Endothelial cell of umbilical vein (primary cell): Measurements from ENCODE around the gene HOXA4. TPM values are rescaled to one million over a fixed set of nuclear protein-coding genes. Genes with fewer than 3 reads are reported as not detected.
A peak's percentile ranks its signal among the peaks of the same experiment; 100 is the strongest.

Source experiments
- BruUV-seq: library from RNA; stranded (reverse); fragments of 400-500 nt; replicated peaks from 2 replicates; lab custom pipeline; 2021; lab: Mats Ljungman, UMichigan
- CTCF ChIA-PET: fragments of 300-600, 350-600 bp; sonication (Branson Sonifier 250); formaldehyde crosslinking; loops from one replicate; lab custom pipeline; 2021; ENCODE audit warnings: antibody characterized with exemption, inconsistent platforms; lab: Charles Lee
- POLR2A ChIA-PET: fragments of 300-600, 350-600 bp; sonication (Branson Sonifier 250); formaldehyde crosslinking; loops from one replicate; lab custom pipeline; 2021; ENCODE audit warnings: antibody characterized with exemption, inconsistent platforms; lab: Charles Lee
- DNase-seq: peaks from one replicate; pipeline ENCODE4 v3.0.0-alpha.2; 2011; ENCODE audit warnings: low read depth, low spot score
- FAIRE-seq: peaks from 2 replicates; lab custom pipeline; 2011; peaks lifted over from hg19 to GRCh38; lab: Jason Lieb, UNC
- H2AFZ ChIP-seq: 2 replicates; pipeline ENCODE4 v1.6.0; 2012; ENCODE audit warnings: low read depth, low read length, control low read depth, inconsistent platforms
- H3K27ac ChIP-seq: 2 replicates; pipeline ENCODE4 v1.5.1; 2011; ENCODE audit warnings: low read depth, mild to moderate bottlenecking, control low read depth, low read length, moderate library complexity; ENCODE audit not compliant: insufficient read depth
- H3K27me3 ChIP-seq, 2 experiments: 2 replicates each; pipeline versions ENCODE4 v1.6.0 to v1.6.1; 2011; ENCODE audit warnings: low read length in 2 of 2, mixed read lengths in 1 of 2; ENCODE audit not compliant: control insufficient read depth in 2 of 2, insufficient read depth in 2 of 2
- H3K36me3 ChIP-seq, 2 experiments: 2 replicates in 1 of 2; 3 replicates in 1 of 2; pipeline ENCODE4 v1.5.1; 2011; ENCODE audit warnings: low read length in 2 of 2, mild to moderate bottlenecking in 1 of 2, moderate library complexity in 1 of 2; ENCODE audit not compliant: control insufficient read depth in 2 of 2, insufficient read depth in 2 of 2; ENCODE audit errors: extremely low read depth in 1 of 2
- H3K4me1 ChIP-seq: 3 replicates; pipeline ENCODE4 v1.5.1; 2011; ENCODE audit warnings: mild to moderate bottlenecking, low read length; ENCODE audit not compliant: control insufficient read depth, insufficient read depth; ENCODE audit errors: extremely low read depth
- H3K4me2 ChIP-seq: 2 replicates; pipeline ENCODE4 v1.6.1; 2011; ENCODE audit warnings: low read length, control low read depth, mixed read lengths; ENCODE audit not compliant: insufficient read depth
- H3K4me3 ChIP-seq, 3 experiments: fragments of 200-600 bp in 1 of 3; sonication (generic), shearing (Covaris generic) in 1 of 3; replicated peaks in 1 of 3; 2 replicates each; pipeline ENCODE4 v1.5.1; 2011 to 2016; ENCODE audit warnings: control low read depth in 3 of 3, low read length in 3 of 3, mild to moderate bottlenecking in 2 of 3, inconsistent platforms in 1 of 3, low read depth in 1 of 3, moderate library complexity in 1 of 3; ENCODE audit not compliant: insufficient read depth in 1 of 3
- H3K79me2 ChIP-seq: 2 replicates; pipeline ENCODE4 v1.6.0; 2012; ENCODE audit warnings: low read length, inconsistent platforms; ENCODE audit not compliant: control insufficient read depth, insufficient read depth
- H3K9ac ChIP-seq: replicated peaks from 2 replicates; pipeline ENCODE3; 2011; ENCODE audit warnings: low read length, control low read depth; ENCODE audit not compliant: insufficient read depth; ENCODE audit errors: extremely low read depth
- H3K9me1 ChIP-seq: replicated peaks from 3 replicates; pipeline ENCODE4 v1.6.0; 2011; ENCODE audit warnings: mild to moderate bottlenecking, low read length; ENCODE audit not compliant: control insufficient read depth, insufficient read depth; ENCODE audit errors: extremely low read depth
- H3K9me3 ChIP-seq: replicated peaks from 2 replicates; pipeline ENCODE4 v1.5.1; 2012; ENCODE audit warnings: low read length, inconsistent platforms; ENCODE audit not compliant: control insufficient read depth, insufficient read depth
- H4K20me1 ChIP-seq: replicated peaks from 2 replicates; pipeline ENCODE3; 2011; ENCODE audit warnings: mild to moderate bottlenecking, low read length; ENCODE audit not compliant: control insufficient read depth, insufficient read depth; ENCODE audit errors: extremely low read depth
- GATA2 ChIP-seq: IDR thresholded peaks from 2 replicates; pipeline ENCODE4 v1.7.0; 2011; ENCODE audit warnings: low read depth, mild to moderate bottlenecking, moderate library complexity, mixed read lengths, low read length; ENCODE audit not compliant: insufficient read length, insufficient read depth
- JUN ChIP-seq: IDR thresholded peaks from 2 replicates; pipeline ENCODE4 v1.6.1; 2011; ENCODE audit warnings: borderline replicate concordance, low read depth; ENCODE audit not compliant: insufficient read length, insufficient read depth
- POLR2A ChIP-seq: IDR thresholded peaks from 2 replicates; pipeline ENCODE4 v1.6.1; 2012; ENCODE audit warnings: low read depth, mild to moderate bottlenecking, control low read depth, low read length
- POLR2AphosphoS5 ChIP-seq: IDR thresholded peaks from 2 replicates; pipeline ENCODE4 v1.6.1; 2012; ENCODE audit warnings: low read depth, mild to moderate bottlenecking, control low read depth, low read length, moderate library complexity; ENCODE audit not compliant: insufficient read depth
- dilution Hi-C: fragments of 300-500 bp; cut with MboI; formaldehyde crosslinking; loops from one replicate; pipeline ENCODE4 v1.15.0; 2019; ENCODE audit warnings: low sequenced_read_pairs; ENCODE audit not compliant: extremely low pct_ligation_motif_present
- intact Hi-C: fragments of 100-400 bp; cut with micrococcal nuclease; formaldehyde crosslinking; loops from one replicate; pipeline ENCODE4 v1.10.0; 2022
- polyA plus RNA-seq, 4 experiments: library from polyadenylated mRNA; depleted of rRNA in 3 of 4; stranded (reverse) in 3 of 4; unstranded in 1 of 4; fragments of >200 nt; gene quantifications; 2 replicates each; pipeline versions ENCODE4 v1.2.1 to v1.2.3, GENCODE V29; 2011 to 2012; ENCODE audit warnings: missing spikeins in 1 of 4
- total RNA-seq: library from RNA; stranded (reverse); gene quantifications from 2 replicates; pipeline ENCODE4 v1.2.3, GENCODE V29; 2021
- TF ChIP-seq, protein P1 (sequence below), 2 donors: IDR thresholded peaks; 1 replicate in 1 of 2; 2 replicates in 1 of 2; pipeline ENCODE4 v1.5.1; 2011; ENCODE audit warnings: low read length in 2 of 2, mild to moderate bottlenecking in 2 of 2, moderate library complexity in 2 of 2, control low read depth in 1 of 2, inconsistent platforms in 1 of 2, low read depth in 1 of 2; ENCODE audit not compliant: insufficient read depth in 1 of 2; ENCODE audit errors: extremely low read depth in 1 of 2

Gene HOXA4
- total and polyA plus RNA-seq, 2 donors (not counting 3 experiments of a cell fraction or from before 2014, with no cell fraction given): 4.9 to 8.1 TPM

DNA sequence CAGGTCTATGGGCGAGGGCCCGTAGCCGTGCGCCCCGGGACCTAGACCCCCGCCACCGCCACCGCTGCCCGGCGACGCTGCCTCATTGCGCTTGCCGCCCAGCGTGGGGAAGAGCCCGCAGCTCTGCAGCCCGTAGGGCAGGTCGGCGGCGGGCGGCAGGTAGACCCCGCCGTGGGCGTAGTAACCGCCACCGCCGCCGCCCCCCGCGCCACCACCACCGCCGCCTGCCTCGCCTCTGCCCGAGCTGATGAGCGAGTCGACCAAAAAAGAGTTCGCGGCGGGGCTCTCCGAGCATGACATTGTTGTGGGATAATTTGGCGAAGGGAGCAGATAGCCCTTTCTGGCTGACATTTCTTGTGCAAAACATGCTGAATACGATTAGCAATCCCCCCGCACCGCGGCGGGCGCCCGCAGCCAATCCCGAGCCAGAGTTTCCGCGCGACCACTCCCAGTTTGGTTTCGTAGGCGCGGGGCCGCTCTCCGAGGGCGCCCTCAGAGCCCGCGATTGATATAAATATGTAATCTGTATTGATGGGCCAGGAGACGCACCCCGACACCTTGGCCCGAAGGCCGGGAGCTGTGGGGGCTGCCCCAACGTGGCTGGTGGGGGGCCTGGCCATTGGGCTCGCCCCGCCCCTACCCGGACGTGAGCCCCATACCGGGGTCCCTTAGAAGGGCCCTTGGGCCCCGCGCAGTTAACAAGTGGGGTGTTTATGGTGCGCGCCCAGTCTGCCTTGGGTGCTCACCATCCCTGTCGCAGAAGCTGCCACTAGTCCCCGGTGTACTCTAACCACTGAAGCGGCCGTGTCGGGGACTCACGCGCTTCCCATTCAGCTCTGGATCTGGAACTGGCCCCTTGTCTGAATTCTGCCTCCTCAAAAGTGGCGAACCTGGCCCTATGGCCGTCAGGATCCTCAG lies 43.7 kb upstream of the HOXA4 start, which contains the start of gene HOXA10:
Gene HOXA10, minus strand, starts transcription at position 365 of the 918 bp plus-strand sequence. Its CDS starts 14 bp downstream, at position 351.
- POLR2A ChIA-PET: no interaction called here
- Histone ChIP-seq H3K4me1 (peaks cover 61% of the 10 kb centered on the region), H3K4me2 (peak within 1 kb of the TSS; percentile 98), H4K20me1 (no peaks in the 10 kb centered on the region), H3K36me3 (no peaks in the 10 kb centered on the region), H2AFZ (peak within 1 kb of the TSS; percentile 10), H3K9ac (peak within 1 kb of the TSS; percentile 95), H3K27ac (peak within 1 kb of the TSS; percentile 96), H3K4me3 (peak within 1 kb of the TSS; percentile 35 to 88 (median 59)), H3K9me1 (no peaks in the 10 kb centered on the region), H3K9me3 (no peaks in the 10 kb centered on the region), H3K27me3 (no peaks in the 10 kb centered on the region), H3K79me2 (peaks cover 100% of the 10 kb centered on the region)
- CTCF ChIA-PET: interaction anchor here (1.0 to 8.0 kb wide), 5 partner anchors 8 to 22 kb away, joined by 3 to 81 read pairs (median 8); partner anchors contain the start of genes HOXA11, HOXA3 and HOXA7
- FAIRE-seq (peak; percentile 57), DNase-seq (peak; percentile 79)
- intact Hi-C loops (loop anchor here (1.0 kb wide), 1 partner anchor 9 kb away; the partner anchor contains the start of gene HOXA9), dilution Hi-C loops (loop anchor here (25.0 kb wide), 1 partner anchor 987 kb away; no protein-coding TSS in a partner anchor)
- no TSS peak for BruUV-seq
- TF ChIP-seq, protein P1, sequence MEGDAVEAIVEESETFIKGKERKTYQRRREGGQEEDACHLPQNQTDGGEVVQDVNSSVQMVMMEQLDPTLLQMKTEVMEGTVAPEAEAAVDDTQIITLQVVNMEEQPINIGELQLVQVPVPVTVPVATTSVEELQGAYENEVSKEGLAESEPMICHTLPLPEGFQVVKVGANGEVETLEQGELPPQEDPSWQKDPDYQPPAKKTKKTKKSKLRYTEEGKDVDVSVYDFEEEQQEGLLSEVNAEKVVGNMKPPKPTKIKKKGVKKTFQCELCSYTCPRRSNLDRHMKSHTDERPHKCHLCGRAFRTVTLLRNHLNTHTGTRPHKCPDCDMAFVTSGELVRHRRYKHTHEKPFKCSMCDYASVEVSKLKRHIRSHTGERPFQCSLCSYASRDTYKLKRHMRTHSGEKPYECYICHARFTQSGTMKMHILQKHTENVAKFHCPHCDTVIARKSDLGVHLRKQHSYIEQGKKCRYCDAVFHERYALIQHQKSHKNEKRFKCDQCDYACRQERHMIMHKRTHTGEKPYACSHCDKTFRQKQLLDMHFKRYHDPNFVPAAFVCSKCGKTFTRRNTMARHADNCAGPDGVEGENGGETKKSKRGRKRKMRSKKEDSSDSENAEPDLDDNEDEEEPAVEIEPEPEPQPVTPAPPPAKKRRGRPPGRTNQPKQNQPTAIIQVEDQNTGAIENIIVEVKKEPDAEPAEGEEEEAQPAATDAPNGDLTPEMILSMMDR (IDR thresholded peaks at IDR 0.05; ENCODE audit: extremely low read depth in 1 of 2, insufficient read depth in 1 of 2, low read depth in 1 of 2, low read length in 2 of 2): no peak
- TF ChIP-seq JUN: no peak
- peak; percentile 38 for TF ChIP-seq POLR2AphosphoS5
- TF ChIP-seq POLR2A: peak; percentile 65
- TF ChIP-seq GATA2: no peak
